ENCODE measurements around the gene PLVAP. TPM values are rescaled to one million over a fixed set of nuclear protein-coding genes. Genes with fewer than 3 reads are reported as not detected.

Gene PLVAP
- total RNA-seq, 4 donors from 2014 or later: 11.5 to 45.1 (median 18.8) TPM

DNA sequence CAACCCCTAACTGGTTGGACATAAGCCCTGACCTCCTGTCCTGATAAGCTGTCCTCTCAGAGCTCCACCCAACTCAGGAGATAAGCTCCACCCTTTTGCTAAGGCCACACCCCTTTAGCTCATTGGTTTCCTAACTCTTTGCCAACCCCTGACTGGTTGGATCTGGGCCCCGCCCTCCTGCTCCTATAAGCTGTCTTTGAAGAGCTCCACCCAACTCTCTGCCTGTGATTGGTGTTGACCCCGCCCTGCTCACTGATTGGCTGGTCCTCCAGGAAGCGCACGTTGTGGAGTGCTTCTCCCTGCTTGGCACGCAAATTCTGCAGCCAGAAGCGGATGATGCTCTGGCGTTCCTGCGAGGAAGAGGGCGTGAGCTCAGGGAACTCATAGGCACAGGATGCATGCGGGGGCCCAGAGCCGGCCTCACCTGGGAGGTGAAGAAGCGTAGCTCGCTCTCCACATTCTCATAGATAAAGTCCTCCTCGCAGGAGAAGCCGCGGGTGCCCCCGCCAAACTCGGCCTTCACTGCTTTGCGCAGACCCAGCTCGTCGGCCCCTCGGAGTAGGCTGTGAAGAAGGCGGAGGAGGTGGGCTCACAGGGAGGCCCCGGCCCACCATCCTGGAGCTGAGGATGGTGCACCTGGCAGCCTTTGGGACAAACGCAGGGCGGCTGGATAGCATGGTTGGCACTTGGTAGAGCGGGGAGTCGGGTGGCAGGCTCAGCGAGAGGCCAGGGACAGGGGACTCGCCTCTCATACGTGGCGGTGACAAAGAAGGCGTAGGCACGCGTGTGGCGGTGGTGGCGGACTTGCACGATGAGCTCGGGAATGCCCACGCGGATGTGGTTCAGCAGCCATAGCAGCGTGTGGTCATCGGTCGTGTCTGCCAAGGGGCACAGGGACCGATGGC is 44.2 kb downstream of the PLVAP start:
- TF ChIP-seq, protein P1, sequence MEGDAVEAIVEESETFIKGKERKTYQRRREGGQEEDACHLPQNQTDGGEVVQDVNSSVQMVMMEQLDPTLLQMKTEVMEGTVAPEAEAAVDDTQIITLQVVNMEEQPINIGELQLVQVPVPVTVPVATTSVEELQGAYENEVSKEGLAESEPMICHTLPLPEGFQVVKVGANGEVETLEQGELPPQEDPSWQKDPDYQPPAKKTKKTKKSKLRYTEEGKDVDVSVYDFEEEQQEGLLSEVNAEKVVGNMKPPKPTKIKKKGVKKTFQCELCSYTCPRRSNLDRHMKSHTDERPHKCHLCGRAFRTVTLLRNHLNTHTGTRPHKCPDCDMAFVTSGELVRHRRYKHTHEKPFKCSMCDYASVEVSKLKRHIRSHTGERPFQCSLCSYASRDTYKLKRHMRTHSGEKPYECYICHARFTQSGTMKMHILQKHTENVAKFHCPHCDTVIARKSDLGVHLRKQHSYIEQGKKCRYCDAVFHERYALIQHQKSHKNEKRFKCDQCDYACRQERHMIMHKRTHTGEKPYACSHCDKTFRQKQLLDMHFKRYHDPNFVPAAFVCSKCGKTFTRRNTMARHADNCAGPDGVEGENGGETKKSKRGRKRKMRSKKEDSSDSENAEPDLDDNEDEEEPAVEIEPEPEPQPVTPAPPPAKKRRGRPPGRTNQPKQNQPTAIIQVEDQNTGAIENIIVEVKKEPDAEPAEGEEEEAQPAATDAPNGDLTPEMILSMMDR (IDR thresholded peaks at IDR 0.05 in 4 of 5, conservative IDR thresholded peaks at IDR 0.05 in 1 of 5): no peak
- no peak for TF ChIP-seq POLR2A (IDR thresholded peaks at IDR 0.05)
- in situ Hi-C loops (cut with MboI; ENCODE audit: low sequenced_read_pairs in 4 of 4): no loop called here
- intact Hi-C loops (cut with DNase I; ENCODE audit: low total_unique reads): loop anchor here (10.0 kb wide), 1 partner anchor 222 kb away; the partner anchor contains the start of gene COLGALT1
- ATAC-seq: no peak
- no peak overlapping the region for H3K27ac ChIP-seq
- H3K27me3 ChIP-seq: no peaks in the 10 kb centered on the region
- no peak overlapping the region for H3K4me3 ChIP-seq
- H3K4me1 ChIP-seq: peaks cover 17 to 20% of the 10 kb centered on the region in 2 donors
- peak in 1 of 2 donors; percentile 49 for DNase-seq
- H3K9me3 ChIP-seq: no peaks in the 10 kb centered on the region
- H3K36me3 ChIP-seq: no peaks in the 10 kb centered on the region

DNA sequence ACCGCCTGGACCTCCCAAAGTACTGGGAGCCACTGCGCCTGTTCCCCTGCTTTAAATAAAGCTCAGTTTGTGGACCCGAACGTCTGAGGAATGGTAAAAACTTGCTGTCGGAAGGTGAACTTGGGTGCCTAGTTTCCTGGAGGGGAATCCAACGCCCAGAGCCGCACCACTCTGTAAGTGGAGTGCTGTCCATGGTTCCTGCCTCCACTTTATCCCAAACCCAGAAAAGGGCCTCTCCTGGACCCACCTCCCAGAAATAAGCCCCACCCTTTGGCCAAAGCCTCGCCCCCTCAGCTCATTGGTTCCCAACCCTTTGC is 44.8 kb downstream of the PLVAP start:
- in situ Hi-C loops (cut with MboI; ENCODE audit: low sequenced_read_pairs in 4 of 4) (no loop called here), intact Hi-C loops (cut with DNase I; ENCODE audit: low total_unique reads) (loop anchor here (10.0 kb wide), 1 partner anchor 222 kb away; the partner anchor contains the start of gene COLGALT1)
- ATAC-seq (no peak), DNase-seq (no peak)
- no peaks in the 10 kb centered on the region for H3K27me3 ChIP-seq
- no peaks in the 10 kb centered on the region for H3K9me3 ChIP-seq
- TF ChIP-seq POLR2A (IDR thresholded peaks at IDR 0.05): no peak
- TF ChIP-seq, protein P1 (IDR thresholded peaks at IDR 0.05 in 4 of 5, conservative IDR thresholded peaks at IDR 0.05 in 1 of 5): no peak
- no peak overlapping the region for H3K27ac ChIP-seq
- no peak overlapping the region for H3K4me3 ChIP-seq
- peaks cover 13 to 17% of the 10 kb centered on the region in 2 donors for H3K4me1 ChIP-seq
- H3K36me3 ChIP-seq: no peaks in the 10 kb centered on the region

DNA sequence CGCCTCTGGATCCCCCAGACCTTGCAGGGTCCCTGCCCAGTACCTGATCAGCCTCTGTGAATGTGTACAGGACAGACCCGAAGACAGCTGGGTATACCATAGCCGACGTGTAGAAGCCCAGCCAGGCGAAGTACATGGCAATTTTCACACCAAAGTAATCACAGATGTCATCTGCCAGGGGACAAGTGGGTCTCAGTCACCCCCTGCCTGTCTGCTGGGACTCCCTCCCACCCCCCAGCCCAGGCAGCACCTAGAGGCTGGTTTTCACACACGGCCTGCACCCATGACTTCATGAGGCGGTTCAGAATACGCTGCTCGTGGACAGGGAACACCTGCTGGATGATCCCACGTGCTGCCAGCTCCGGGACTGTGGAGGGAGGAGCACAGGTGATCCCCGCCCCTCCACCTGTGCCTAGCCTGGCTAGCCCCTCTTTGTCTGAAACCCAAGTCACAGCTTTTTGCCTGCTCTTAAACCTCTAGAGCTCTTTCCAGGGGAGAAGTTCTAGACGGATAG is 46.0 kb downstream of the PLVAP start:
- DNase-seq (no peak), ATAC-seq (no peak)
- no peak overlapping the region for H3K4me3 ChIP-seq
- H3K27me3 ChIP-seq: no peaks in the 10 kb centered on the region
- H3K9me3 ChIP-seq: no peaks in the 10 kb centered on the region
- H3K4me1 ChIP-seq: peaks cover 12 to 16% of the 10 kb centered on the region in 2 donors
- intact Hi-C loops (cut with DNase I; ENCODE audit: low total_unique reads): loop anchor here (10.0 kb wide), 1 partner anchor 224 kb away; the partner anchor contains the start of gene COLGALT1
- in situ Hi-C loops (cut with MboI; ENCODE audit: low sequenced_read_pairs in 4 of 4): no loop called here
- no peaks in the 10 kb centered on the region for H3K36me3 ChIP-seq
- no peak overlapping the region for H3K27ac ChIP-seq
- no peak for TF ChIP-seq POLR2A (IDR thresholded peaks at IDR 0.05)
- TF ChIP-seq, protein P1 (IDR thresholded peaks at IDR 0.05 in 4 of 5, conservative IDR thresholded peaks at IDR 0.05 in 1 of 5): no peak

DNA sequence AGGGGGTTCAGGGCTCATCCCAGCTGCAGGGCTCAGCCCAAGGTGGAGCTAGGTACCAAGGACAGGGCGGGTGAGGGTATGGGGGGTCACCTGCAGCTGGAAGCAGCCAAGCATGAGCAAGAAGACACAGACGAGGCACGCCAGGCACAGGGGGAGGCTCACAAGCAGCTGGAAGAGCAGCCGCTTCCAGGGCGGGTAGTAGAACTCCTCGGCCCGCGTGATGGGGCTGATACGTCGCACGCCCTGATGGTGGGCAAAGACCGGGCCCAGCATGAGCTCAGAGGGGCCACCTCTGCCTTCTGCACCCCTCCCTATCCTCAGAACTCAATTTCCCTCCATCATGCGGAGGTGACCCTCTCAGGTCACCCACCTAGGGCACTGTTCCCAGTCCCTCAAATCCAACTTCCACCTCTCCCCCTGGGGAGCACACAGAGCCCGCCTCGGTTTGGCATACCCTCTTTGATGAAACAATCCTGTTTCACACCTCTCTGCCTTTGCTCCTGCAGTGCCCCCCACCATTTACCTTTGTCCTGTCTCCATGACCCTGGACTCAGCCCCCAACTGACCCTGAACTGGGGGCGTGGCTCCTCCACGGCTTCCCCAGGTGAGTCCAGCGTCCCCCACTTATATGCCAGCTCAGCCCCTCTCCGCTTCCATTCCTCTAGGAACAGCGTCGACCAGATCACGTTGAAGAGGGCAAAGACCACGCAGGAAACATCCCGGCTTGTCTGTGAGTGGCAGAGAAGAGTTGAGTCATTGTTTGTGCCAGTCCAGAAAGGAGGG is 46.7 kb downstream of the PLVAP start:
- no peaks in the 10 kb centered on the region for H3K36me3 ChIP-seq
- in situ Hi-C loops (cut with MboI; ENCODE audit: low sequenced_read_pairs in 4 of 4): no loop called here
- no peak overlapping the region for H3K4me3 ChIP-seq
- peaks cover 6 to 10% of the 10 kb centered on the region in 2 donors for H3K4me1 ChIP-seq
- DNase-seq (no peak), ATAC-seq (no peak)
- no peaks in the 10 kb centered on the region for H3K27me3 ChIP-seq
- intact Hi-C loops (cut with DNase I; ENCODE audit: low total_unique reads): loop anchor here (10.0 kb wide), 1 partner anchor 224 kb away; the partner anchor contains the start of gene COLGALT1
- no peak for TF ChIP-seq POLR2A (IDR thresholded peaks at IDR 0.05)
- H3K9me3 ChIP-seq: no peaks in the 10 kb centered on the region
- H3K27ac ChIP-seq: no peak overlapping the region
